NCI-H146 treated with DMSO at 0.1 percent for 48 hours (cell line): ENCODE measurements around the gene PNMA6F.
"Not testable (repeated sequence)": the region's sequence is repeated elsewhere in the genome, so short reads cannot be mapped to it uniquely, and the experiment has no call there.

Source experiments
- DNase-seq: peaks from one replicate; lab custom pipeline; 2025; ENCODE audit not compliant: unreplicated experiment; lab: John Stamatoyannopoulos, UW

The PNMA6F gene

GRCh38 chrX:153303276-153304262 is 18.0 kb downstream of the PNMA6F start:
- no peak for DNase-seq

- no peak for DNase-seq
Observed at GRCh38 chrX:153302796-153303195, 18.8 kb downstream of the PNMA6F start.

GRCh38 chrX:153301746-153302145 is 19.8 kb downstream of the PNMA6F start:
- DNase-seq, result no peak

- DNase-seq, result no peak
Observed at GRCh38 chrX:153299855-153300254, 21.7 kb downstream of the PNMA6F start.

GRCh38 chrX:153297376-153297775 is 24.2 kb downstream of the PNMA6F start:
- DNase-seq, result no peak

- not testable (repeated sequence) for DNase-seq
Observed at GRCh38 chrX:153293485-153294071, 28.0 kb downstream of the PNMA6F start.

- not testable (repeated sequence) for DNase-seq
Observed at GRCh38 chrX:153288807-153289206, 32.8 kb downstream of the PNMA6F start.

GRCh38 chrX:153285678-153286077 is 35.9 kb downstream of the PNMA6F start:
- not testable (repeated sequence) for DNase-seq

GRCh38 chrX:153283982-153284381 is 37.6 kb downstream of the PNMA6F start:
- not testable (repeated sequence) for DNase-seq

GRCh38 chrX:153281784-153282183 is 39.8 kb downstream of the PNMA6F start:
- not testable (repeated sequence) for DNase-seq

GRCh38 chrX:153279304-153279703 is 42.3 kb downstream of the PNMA6F start:
- DNase-seq, result not testable (repeated sequence)

- DNase-seq, result not testable (repeated sequence)
Observed at GRCh38 chrX:153276049-153276448, 45.5 kb downstream of the PNMA6F start.

- DNase-seq, result not testable (repeated sequence)
Observed at GRCh38 chrX:153275418-153275817, 46.1 kb downstream of the PNMA6F start.

GRCh38 chrX:153272584-153272983 is 49.0 kb downstream of the PNMA6F start:
- not testable (repeated sequence) for DNase-seq

- not testable (repeated sequence) for DNase-seq
Observed at GRCh38 chrX:153272070-153272469, 49.5 kb downstream of the PNMA6F start.
